NB4 (cell line): ENCODE measurements around the gene SLC29A4.
"Not testable (repeated sequence)": the region's sequence is repeated elsewhere in the genome, so short reads cannot be mapped to it uniquely, and the experiment has no call there.

Source experiments
- DNase-seq: peaks from one replicate; pipeline ENCODE4 v3.0.0; 2010; ENCODE audit warnings: low read depth
- H3K4me3 ChIP-seq: one replicate; pipeline ENCODE4 v1.5.1; 2011; ENCODE audit warnings: mild to moderate bottlenecking, low read depth, low read length, moderate library complexity
- MYC ChIP-seq: IDR thresholded peaks from 2 replicates; pipeline ENCODE4 v1.6.1; 2011; ENCODE audit warnings: low read depth, low read length
- POLR2A ChIP-seq: IDR thresholded peaks from 2 replicates; pipeline ENCODE4 v1.6.1; 2011; ENCODE audit warnings: mild to moderate bottlenecking; ENCODE audit not compliant: insufficient read length; ENCODE audit errors: extremely low read depth
- TF ChIP-seq, protein P1 (sequence below): IDR thresholded peaks from one replicate; pipeline ENCODE4 v1.5.1; 2012; ENCODE audit warnings: low read depth, low read length
- TF ChIP-seq, protein P2 (sequence below): IDR thresholded peaks from 2 replicates; pipeline ENCODE4 v1.6.1; 2011; ENCODE audit warnings: low read depth, low read length

Gene SLC29A4

DNA sequence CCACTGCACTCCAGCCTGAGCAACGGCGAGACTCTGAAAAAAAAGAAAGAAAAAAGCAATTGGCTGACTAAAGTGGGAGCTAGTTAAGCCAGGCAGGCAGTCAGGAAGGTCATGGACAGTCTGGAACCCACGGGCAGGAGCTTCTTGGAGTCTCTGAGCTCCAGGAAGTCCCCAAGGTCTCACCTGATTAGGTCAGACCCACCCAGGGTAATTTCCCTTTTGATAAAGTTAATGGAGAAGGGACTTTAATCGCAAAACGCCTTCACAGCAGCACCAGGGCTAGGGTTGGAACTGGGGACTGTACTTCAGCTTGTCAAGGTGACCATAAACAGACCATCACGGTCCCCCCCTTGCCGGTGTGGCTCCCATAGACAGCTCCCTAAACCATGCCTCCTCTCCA lies 6.6 kb downstream of the SLC29A4 start:
- TF ChIP-seq MYC (no peak), POLR2A (no peak)
- TF ChIP-seq, protein P1, sequence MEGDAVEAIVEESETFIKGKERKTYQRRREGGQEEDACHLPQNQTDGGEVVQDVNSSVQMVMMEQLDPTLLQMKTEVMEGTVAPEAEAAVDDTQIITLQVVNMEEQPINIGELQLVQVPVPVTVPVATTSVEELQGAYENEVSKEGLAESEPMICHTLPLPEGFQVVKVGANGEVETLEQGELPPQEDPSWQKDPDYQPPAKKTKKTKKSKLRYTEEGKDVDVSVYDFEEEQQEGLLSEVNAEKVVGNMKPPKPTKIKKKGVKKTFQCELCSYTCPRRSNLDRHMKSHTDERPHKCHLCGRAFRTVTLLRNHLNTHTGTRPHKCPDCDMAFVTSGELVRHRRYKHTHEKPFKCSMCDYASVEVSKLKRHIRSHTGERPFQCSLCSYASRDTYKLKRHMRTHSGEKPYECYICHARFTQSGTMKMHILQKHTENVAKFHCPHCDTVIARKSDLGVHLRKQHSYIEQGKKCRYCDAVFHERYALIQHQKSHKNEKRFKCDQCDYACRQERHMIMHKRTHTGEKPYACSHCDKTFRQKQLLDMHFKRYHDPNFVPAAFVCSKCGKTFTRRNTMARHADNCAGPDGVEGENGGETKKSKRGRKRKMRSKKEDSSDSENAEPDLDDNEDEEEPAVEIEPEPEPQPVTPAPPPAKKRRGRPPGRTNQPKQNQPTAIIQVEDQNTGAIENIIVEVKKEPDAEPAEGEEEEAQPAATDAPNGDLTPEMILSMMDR: no peak
- TF ChIP-seq, protein P2, sequence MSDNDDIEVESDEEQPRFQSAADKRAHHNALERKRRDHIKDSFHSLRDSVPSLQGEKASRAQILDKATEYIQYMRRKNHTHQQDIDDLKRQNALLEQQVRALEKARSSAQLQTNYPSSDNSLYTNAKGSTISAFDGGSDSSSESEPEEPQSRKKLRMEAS: no peak
- H3K4me3 ChIP-seq: no peak overlapping the region
- no peak for DNase-seq

DNA sequence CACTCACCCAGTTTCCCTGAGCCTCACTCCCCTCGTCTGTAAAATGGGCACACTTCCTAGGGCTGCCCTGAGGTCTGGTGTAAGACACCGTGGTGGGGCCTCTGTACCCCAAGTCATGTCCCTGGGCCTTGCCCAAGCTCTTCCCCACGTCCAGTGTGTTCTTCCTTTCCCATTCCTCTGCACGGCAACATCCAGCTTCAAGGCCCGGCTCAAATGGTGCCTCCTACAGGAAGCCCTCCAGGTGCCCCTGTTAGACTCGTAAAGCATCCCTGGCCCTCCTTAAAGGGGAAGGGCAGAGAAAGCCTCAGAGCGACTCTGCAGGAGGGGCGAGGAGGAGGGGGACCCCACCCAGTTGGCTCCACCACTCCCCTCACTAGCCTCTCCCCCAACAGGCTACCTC lies 8.6 kb downstream of the SLC29A4 start:
- H3K4me3 ChIP-seq: no peak overlapping the region
- DNase-seq: no peak
- TF ChIP-seq POLR2A (no peak), MYC (no peak)
- TF ChIP-seq, protein P1: no peak
- TF ChIP-seq, protein P2: no peak

DNA sequence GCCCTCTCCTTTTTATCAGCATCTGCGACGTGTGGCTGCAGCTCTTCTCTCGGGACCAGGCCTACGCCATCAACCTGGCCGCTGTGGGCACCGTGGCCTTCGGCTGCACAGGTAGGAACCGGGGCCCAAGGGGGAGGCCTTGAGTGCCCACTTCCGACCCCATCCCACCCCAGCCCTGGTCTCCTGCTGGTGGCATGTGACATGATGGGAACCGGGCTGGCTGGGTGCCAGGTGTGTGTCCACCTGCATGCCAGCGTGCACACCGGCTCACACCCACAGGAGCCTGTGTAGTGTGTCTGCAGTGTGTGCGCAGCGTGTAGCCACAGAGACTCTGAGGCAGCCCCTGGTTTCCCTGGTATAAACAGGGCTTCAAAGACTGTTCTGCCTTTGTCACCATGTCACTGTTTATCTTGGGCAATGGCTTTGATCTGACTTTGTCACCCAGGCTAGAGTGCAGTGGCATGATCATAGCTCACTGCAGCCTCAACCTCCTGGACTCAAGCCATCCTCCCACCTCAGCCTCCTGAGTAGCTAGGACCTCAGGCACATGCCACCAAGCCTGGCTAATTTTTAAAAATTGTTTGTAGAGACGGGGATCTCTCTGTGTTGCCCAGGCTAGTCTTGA lies 9.1 kb downstream of the SLC29A4 start:
- H3K4me3 ChIP-seq, DNase-seq: not testable (repeated sequence)

DNA sequence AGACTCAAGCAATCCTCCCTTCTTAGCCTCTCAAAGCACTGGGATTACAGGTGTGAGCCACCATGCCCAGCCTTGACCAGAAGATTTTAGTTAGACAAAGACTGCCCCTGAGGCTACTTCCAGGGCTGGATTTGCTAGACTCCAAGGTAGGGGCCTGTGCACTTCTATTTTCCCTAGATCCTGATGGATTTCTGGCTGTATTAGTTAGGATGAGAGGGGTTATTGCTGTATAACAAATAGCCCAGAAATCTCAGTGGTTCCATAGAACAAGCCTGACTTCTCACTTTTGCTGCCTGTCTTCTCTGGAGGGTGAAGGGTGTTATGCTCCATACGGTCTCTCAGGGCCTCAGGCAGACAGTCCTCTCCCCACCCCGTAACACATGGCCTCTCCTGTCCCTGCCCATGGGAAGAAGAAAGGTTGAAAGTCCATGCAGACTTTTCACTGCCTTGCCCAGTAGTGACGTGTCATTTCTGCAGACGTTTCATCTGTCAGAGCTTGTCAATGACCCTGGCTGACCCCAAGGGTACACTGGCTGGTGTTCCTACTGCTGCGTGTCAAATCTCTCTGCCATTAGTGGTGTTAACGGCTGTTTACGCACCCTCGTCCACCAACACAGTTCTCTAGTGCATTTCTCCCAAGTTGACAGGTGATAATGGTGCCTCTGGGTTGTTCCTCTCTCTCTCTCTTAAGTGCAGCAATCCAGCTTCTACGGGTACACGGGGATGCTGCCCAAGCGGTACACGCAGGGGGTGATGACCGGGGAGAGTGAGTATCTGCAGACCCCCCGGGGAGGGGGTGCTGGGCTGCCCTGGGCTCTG lies 11.6 kb downstream of the SLC29A4 start:
- TF ChIP-seq, protein P1: no peak
- TF ChIP-seq POLR2A (no peak), MYC (no peak)
- TF ChIP-seq, protein P2: no peak
- H3K4me3 ChIP-seq: no peak overlapping the region
- DNase-seq: no peak

DNA sequence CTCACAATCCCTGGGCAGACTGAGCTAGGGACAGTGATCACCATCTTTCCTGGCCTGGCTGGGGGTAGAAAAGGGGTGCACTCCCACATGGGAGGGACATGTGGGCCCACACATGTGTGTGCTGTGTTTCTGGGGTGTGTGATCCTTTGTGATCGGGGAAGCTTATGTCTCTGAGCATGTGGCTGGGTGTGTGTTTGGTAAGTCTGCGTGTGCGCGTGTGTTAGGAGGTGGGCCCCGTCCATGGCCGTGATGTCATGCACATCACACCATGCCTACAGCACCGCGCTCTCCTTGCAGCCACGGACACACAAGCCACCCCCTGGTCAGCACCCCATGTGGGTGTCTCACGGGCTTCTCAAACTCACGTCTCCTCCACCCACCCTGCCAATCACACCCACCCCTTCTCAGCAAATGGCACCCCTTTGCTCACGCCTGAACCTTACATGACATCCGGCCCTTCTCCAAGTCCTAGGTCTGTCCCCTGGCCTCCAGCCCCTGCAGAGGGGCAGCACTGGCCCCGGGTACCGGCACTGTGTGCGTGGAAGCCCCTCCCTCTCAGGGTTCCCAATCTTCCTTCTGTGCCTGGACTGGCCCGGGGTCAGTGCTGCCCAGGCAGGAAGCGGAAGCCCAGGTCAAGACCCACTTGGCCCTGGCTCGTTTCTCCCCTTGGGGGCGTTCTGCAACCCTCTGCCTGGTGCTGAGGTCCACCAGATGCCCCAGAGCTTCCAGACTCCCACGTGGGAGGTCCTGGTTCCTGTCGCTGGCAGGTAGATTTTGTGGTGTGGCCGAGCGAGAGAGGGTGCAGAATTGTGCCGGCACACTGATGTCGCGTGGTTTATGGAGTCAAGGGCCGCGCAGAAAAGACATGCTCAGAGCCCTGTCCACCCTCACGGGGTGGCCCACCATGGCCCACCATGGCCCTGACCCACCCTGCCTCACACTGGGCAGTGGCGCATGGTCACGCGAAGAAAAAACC lies 12.6 kb downstream of the SLC29A4 start:
- TF ChIP-seq POLR2A (no peak), MYC (no peak)
- TF ChIP-seq, protein P2: no peak
- TF ChIP-seq, protein P1: no peak
- H3K4me3 ChIP-seq: no peak overlapping the region
- no peak for DNase-seq
